Lung (tissue), 12 donors: ENCODE results near the gene RNF149. TPM values are rescaled to one million over a fixed set of nuclear protein-coding genes. Genes with fewer than 3 reads are reported as not detected.

Experiments used
- ATAC-seq: fragments of 200-7000 bp; cut with Tn5 transposase; one replicate; pipeline ENCODE4 v1.9.1; 2020; ENCODE audit warnings: moderate number of reproducible peaks; ENCODE audit not compliant: insufficient read depth, low FRiP score
- DNase-seq, 3 donors: peaks; one replicate each; pipeline ENCODE4 v3.0.0-alpha.2; 2013 to 2017
- H3K27ac ChIP-seq, 2 donors: one replicate each; pipeline ENCODE4 v1.5.1; 2013; ENCODE audit warnings: mild to moderate bottlenecking in 2 of 2, moderate library complexity in 2 of 2, control low read depth in 1 of 2, inconsistent platforms in 1 of 2, low read depth in 1 of 2, low read length in 1 of 2
- H3K27me3 ChIP-seq, 3 donors: one replicate each; pipeline ENCODE4 v1.5.1; 2013; ENCODE audit warnings: low read length in 2 of 3; ENCODE audit not compliant: control insufficient read depth in 3 of 3, insufficient read depth in 3 of 3
- H3K36me3 ChIP-seq, 4 donors: one replicate each; pipeline ENCODE4 v1.5.1; 2013; ENCODE audit warnings: low read length in 4 of 4, mild to moderate bottlenecking in 1 of 4, moderate library complexity in 1 of 4; ENCODE audit not compliant: control insufficient read depth in 4 of 4, insufficient read depth in 4 of 4
- H3K4me1 ChIP-seq, 5 donors: one replicate each; pipeline ENCODE4 v1.5.1; 2013; ENCODE audit warnings: low read length in 5 of 5, mild to moderate bottlenecking in 2 of 5, moderate library complexity in 1 of 5; ENCODE audit not compliant: control insufficient read depth in 5 of 5, insufficient read depth in 5 of 5
- H3K4me3 ChIP-seq: one replicate; pipeline ENCODE4 v1.5.1; 2013; ENCODE audit warnings: mild to moderate bottlenecking, control low read depth, moderate library complexity
- H3K9ac ChIP-seq, 2 donors: one replicate each; pipeline ENCODE4 v1.5.1; 2013; ENCODE audit warnings: low read length in 2 of 2, control low read depth in 1 of 2; ENCODE audit not compliant: insufficient read depth in 1 of 2
- H3K9me3 ChIP-seq, 4 donors: one replicate each; pipeline ENCODE4 v1.5.1; 2013; ENCODE audit warnings: low read length in 3 of 4, mild to moderate bottlenecking in 1 of 4, moderate library complexity in 1 of 4; ENCODE audit not compliant: control insufficient read depth in 4 of 4, insufficient read depth in 3 of 4
- WGBS, 2 donors: extraction: QIAGEN DNeasy Blood & Tissue Kit; methylation state at CpG; one replicate each; pipeline ENCODE4 v1.1.7; 2013; 5-methylcytosine and 5-hydroxymethylcytosine counted together
- polyA plus RNA-seq, 2 donors: library from polyadenylated mRNA; stranded (reverse); fragments of 200-250 nt; gene quantifications; one replicate each; pipeline ENCODE4 v1.2.1, GENCODE V29; 2013
- total RNA-seq, 2 donors: library from RNA; depleted of rRNA in 1 of 2; stranded (reverse); fragments of >200 nt in 1 of 2; gene quantifications; one replicate each; pipeline ENCODE4 v1.2.1, GENCODE V29; 2014 to 2021
- TF ChIP-seq, protein P1 (sequence below): IDR thresholded peaks from 2 replicates; pipeline ENCODE4 v1.5.1; 2012; ENCODE audit warnings: mild to moderate bottlenecking; ENCODE audit errors: control extremely low read depth, extremely low read depth
- donor health status: control.
- donor health status: control.
- donor health status: Bipolar disorder and iron deficiency.
- donor health status: healthy.
- donor health status: DM: yes; HTN: yes; CAD: no.

The RNF149 gene
- total and polyA plus RNA-seq, 4 donors, result 46.7 to 106 (median 93.4) TPM

GRCh38 chr2:101264360-101264939, 44.1 kb downstream of the RNF149 start:
- no peaks in the 10 kb centered on the region for H3K9me3 ChIP-seq
- ATAC-seq, result no peak
- no peak overlapping the region for H3K27ac ChIP-seq
- H3K4me1 ChIP-seq, result peaks cover 0 to 18% (median 0%) of the 10 kb centered on the region in 5 donors
- no peak for DNase-seq
- TF ChIP-seq, protein P1, sequence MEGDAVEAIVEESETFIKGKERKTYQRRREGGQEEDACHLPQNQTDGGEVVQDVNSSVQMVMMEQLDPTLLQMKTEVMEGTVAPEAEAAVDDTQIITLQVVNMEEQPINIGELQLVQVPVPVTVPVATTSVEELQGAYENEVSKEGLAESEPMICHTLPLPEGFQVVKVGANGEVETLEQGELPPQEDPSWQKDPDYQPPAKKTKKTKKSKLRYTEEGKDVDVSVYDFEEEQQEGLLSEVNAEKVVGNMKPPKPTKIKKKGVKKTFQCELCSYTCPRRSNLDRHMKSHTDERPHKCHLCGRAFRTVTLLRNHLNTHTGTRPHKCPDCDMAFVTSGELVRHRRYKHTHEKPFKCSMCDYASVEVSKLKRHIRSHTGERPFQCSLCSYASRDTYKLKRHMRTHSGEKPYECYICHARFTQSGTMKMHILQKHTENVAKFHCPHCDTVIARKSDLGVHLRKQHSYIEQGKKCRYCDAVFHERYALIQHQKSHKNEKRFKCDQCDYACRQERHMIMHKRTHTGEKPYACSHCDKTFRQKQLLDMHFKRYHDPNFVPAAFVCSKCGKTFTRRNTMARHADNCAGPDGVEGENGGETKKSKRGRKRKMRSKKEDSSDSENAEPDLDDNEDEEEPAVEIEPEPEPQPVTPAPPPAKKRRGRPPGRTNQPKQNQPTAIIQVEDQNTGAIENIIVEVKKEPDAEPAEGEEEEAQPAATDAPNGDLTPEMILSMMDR, result no peak
- peaks cover 17 to 35% (median 30%) of the 10 kb centered on the region in 4 donors for H3K36me3 ChIP-seq
- no peak overlapping the region for H3K9ac ChIP-seq
- no peaks in the 10 kb centered on the region for H3K27me3 ChIP-seq
- no peak overlapping the region for H3K4me3 ChIP-seq
- WGBS, 2 donors, result 82 to 87% methylated on average over 13 of the region's 13 CpGs

GRCh38 chr2:101263377-101263800, 45.1 kb downstream of the RNF149 start:
- no peak for ATAC-seq
- no peak overlapping the region for H3K4me3 ChIP-seq
- H3K4me1 ChIP-seq, result peaks cover 0 to 18% (median 0%) of the 10 kb centered on the region in 5 donors
- no peak for DNase-seq
- H3K9ac ChIP-seq, result no peak overlapping the region
- TF ChIP-seq, protein P1, result no peak
- 91% methylated on average over 1 of the region's 1 CpG for WGBS, 2 donors
- peaks cover 0 to 3% (median 0%) of the 10 kb centered on the region in 4 donors for H3K9me3 ChIP-seq
- H3K27me3 ChIP-seq, result no peaks in the 10 kb centered on the region
- H3K27ac ChIP-seq, result peak overlapping the region in 1 of 2 donors; percentile 54
- peaks cover 25 to 37% (median 36%) of the 10 kb centered on the region in 4 donors for H3K36me3 ChIP-seq

DNA sequence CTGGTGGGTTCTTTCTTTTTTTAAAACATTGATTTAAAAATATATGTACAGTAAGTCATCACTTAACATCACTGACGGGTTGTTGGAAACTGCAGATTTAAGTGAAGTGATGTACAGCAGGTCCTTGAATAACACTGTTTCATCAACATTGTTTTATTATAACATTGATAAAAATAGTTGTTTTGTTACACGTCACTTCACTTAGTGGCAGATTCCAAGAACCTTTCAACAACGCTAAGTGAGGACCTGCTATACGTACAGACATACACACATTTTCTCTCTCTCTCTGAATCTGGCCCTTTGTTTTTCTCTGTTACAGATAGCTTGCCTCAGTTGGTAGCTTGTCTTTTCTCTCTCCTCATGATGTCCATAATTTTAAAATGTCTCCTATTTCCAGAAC, 46.4 kb downstream of the RNF149 start:
- H3K36me3 ChIP-seq, result peaks cover 24 to 35% (median 28%) of the 10 kb centered on the region in 4 donors

More for the DNA sequence above, 46.4 kb downstream of the RNF149 start:
- Histone ChIP-seq H3K9ac (no peak overlapping the region), H3K4me3 (no peak overlapping the region), H3K4me1 (peaks cover 0 to 12% (median 0%) of the 10 kb centered on the region in 5 donors), H3K9me3 (peaks cover 0 to 3% (median 0%) of the 10 kb centered on the region in 4 donors), H3K27me3 (no peaks in the 10 kb centered on the region), H3K27ac (peak overlapping the region in 1 of 2 donors; percentile 62)
- TF ChIP-seq, protein P1, result no peak
- 95% methylated on average over 4 of the region's 4 CpGs for WGBS, 2 donors
- DNase-seq, result no peak
- no peak for ATAC-seq
